HL-60 (cell line): ENCODE results near the gene IFIT2.

ENCODE experiments used
- GABPA ChIP-seq: IDR thresholded peaks from 2 replicates; pipeline ENCODE4 v1.6.1; 2012; ENCODE audit warnings: low read depth
- POLR2AphosphoS5 ChIP-seq: IDR thresholded peaks from 2 replicates; pipeline ENCODE4 v1.6.1; 2012; ENCODE audit warnings: low read depth
- TF ChIP-seq, protein P1 (sequence below): IDR thresholded peaks from one replicate; pipeline ENCODE4 v1.5.1; 2011; ENCODE audit warnings: low read length, control low read depth, inconsistent platforms; ENCODE audit not compliant: insufficient read depth

DNA sequence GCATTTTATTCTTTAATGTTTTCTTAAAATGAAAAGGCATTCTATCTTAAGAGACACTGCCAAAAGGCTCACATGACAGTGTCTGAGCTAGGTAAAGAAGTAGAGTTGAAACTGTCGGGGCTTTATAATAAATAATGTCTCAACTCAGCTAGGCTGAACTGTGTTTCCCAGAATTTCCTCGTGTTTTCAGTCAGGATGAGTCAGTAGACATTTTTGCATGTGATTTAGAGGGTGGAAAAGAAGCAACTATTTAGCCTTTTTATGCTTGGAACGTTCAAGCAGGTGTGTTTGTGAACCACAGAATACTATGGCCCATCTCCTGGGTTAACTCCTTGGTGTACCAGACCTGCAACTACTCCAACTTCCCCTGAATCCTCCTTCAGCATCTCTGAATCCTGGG lies 26.9 kb upstream of the IFIT2 start:
- TF ChIP-seq, protein P1, sequence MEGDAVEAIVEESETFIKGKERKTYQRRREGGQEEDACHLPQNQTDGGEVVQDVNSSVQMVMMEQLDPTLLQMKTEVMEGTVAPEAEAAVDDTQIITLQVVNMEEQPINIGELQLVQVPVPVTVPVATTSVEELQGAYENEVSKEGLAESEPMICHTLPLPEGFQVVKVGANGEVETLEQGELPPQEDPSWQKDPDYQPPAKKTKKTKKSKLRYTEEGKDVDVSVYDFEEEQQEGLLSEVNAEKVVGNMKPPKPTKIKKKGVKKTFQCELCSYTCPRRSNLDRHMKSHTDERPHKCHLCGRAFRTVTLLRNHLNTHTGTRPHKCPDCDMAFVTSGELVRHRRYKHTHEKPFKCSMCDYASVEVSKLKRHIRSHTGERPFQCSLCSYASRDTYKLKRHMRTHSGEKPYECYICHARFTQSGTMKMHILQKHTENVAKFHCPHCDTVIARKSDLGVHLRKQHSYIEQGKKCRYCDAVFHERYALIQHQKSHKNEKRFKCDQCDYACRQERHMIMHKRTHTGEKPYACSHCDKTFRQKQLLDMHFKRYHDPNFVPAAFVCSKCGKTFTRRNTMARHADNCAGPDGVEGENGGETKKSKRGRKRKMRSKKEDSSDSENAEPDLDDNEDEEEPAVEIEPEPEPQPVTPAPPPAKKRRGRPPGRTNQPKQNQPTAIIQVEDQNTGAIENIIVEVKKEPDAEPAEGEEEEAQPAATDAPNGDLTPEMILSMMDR: no peak
- TF ChIP-seq POLR2AphosphoS5 (no peak), GABPA (no peak)
